GM19468 (cell line): ENCODE data around the gene USP17L19.
"Not testable (repeated sequence)": the region's sequence is repeated elsewhere in the genome, so short reads cannot be mapped to it uniquely, and the experiment has no call there.

Source experiments
- ATAC-seq: cut with Tn5 transposase; IDR thresholded peaks from one replicate; pipeline ENCODE4 v1.9.1; 2021; ENCODE audit warnings: mild to moderate bottlenecking, moderate library complexity, moderate number of reproducible peaks; ENCODE audit not compliant: unreplicated experiment; ENCODE audit errors: extremely low read depth

The USP17L19 gene

DNA sequence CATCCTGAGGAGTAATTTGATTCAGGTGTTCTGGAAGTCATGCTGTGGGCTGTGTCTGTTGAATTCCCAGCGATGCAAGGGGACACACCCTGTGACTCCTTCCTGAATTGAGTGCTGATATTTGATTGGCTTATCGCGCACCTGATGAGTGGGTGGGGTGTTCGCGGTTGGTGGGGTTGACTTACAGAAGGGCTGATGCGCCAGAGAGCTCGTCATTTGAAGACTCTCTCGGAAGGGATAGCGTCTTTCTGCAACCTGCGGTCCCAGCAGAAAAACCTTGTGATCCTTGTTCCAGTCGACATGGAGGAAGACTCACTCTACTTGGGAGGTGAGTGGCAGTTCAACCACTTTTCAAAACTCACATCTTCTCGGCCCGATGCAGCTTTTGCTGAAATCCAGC, at the start of gene USP17L19:
USP17L19 (plus strand) TSS at position 301 of the 400 bp plus-strand sequence; CDS start at position 301, 0 bp downstream.
- ATAC-seq = not testable (repeated sequence)

- ATAC-seq = not testable (repeated sequence)
These were observed 42.8 kb upstream of the USP17L19 start, which contains the start of gene USP17L10 for GRCh38 chr4:9210357-9210756. Gene USP17L10 (plus strand): TSS chr4:9210657. CDS start chr4:9210657, 0 bp downstream.

- not testable (repeated sequence) for ATAC-seq
These were observed 38.5 kb upstream of the USP17L19 start for GRCh38 chr4:9214701-9215100.

- not testable (repeated sequence) for ATAC-seq
These were observed 38.1 kb upstream of the USP17L19 start, which contains the start of gene USP17L11 for GRCh38 chr4:9215105-9215504. Gene USP17L11 (plus strand): TSS chr4:9215405. CDS start chr4:9215405, 0 bp downstream.

DNA sequence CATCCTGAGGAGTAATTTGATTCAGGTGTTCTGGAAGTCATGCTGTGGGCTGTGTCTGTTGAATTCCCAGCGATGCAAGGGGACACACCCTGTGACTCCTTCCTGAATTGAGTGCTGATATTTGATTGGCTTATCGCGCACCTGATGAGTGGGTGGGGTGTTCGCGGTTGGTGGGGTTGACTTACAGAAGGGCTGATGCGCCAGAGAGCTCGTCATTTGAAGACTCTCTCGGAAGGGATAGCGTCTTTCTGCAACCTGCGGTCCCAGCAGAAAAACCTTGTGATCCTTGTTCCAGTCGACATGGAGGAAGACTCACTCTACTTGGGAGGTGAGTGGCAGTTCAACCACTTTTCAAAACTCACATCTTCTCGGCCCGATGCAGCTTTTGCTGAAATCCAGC, 33.3 kb upstream of the USP17L19 start, which contains the start of gene USP17L12:
USP17L12 (plus strand) TSS at position 301 of the 400 bp plus-strand sequence; CDS start at position 301, 0 bp downstream.
- not testable (repeated sequence) for ATAC-seq

DNA sequence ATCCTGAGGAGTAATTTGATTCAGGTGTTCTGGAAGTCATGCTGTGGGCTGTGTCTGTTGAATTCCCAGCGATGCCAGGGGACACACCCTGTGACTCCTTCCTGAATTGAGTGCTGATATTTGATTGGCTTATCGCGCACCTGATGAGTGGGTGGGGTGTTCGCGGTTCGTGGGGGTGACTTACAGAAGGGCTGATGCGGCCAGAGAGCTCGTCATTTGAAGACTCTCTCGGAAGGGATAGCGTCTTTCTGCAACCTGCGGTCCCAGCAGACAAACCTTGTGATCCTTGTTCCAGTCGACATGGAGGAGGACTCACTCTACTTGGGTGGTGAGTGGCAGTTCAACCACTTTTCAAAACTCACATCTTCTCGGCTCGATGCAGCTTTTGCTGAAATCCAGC, 28.6 kb upstream of the USP17L19 start, which contains the start of gene USP17L13:
USP17L13 (plus strand) TSS at position 301 of the 400 bp plus-strand sequence; CDS start at position 301, 0 bp downstream.
- not testable (repeated sequence) for ATAC-seq

- not testable (repeated sequence) for ATAC-seq
These were observed 22.9 kb upstream of the USP17L19 start for GRCh38 chr4:9230249-9230648.

DNA sequence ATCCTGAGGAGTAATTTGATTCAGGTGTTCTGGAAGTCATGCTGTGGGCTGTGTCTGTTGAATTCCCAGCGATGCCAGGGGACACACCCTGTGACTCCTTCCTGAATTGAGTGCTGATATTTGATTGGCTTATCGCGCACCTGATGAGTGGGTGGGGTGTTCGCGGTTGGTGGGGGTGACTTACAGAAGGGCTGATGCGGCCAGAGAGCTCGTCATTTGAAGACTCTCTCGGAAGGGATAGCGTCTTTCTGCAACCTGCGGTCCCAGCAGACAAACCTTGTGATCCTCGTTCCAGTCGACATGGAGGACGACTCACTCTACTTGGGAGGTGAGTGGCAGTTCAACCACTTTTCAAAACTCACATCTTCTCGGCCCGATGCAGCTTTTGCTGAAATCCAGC, 19.1 kb upstream of the USP17L19 start, which contains the start of gene USP17L15:
USP17L15 (plus strand) TSS at position 301 of the 400 bp plus-strand sequence; CDS start at position 301, 0 bp downstream.
- not testable (repeated sequence) for ATAC-seq

- ATAC-seq = not testable (repeated sequence)
These were observed 14.7 kb upstream of the USP17L19 start for GRCh38 chr4:9238461-9238860.

DNA sequence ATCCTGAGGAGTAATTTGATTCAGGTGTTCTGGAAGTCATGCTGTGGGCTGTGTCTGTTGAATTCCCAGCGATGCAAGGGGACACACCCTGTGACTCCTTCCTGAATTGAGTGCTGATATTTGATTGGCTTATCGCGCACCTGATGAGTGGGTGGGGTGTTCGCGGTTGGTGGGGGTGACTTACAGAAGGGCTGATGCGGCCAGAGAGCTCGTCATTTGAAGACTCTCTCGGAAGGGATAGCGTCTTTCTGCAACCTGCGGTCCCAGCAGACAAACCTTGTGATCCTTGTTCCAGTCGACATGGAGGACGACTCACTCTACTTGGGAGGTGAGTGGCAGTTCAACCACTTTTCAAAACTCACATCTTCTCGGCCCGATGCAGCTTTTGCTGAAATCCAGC, 9.6 kb upstream of the USP17L19 start, which contains the start of gene USP17L17:
USP17L17 (plus strand) TSS at position 301 of the 400 bp plus-strand sequence; CDS start at position 301, 0 bp downstream.
- not testable (repeated sequence) for ATAC-seq

GRCh38 chr4:9247953-9248680, 5.1 kb upstream of the USP17L19 start, which contains the start of gene USP17L18:
Gene USP17L18 (plus strand): TSS chr4:9248630. CDS start chr4:9248630, 0 bp downstream.
- ATAC-seq = not testable (repeated sequence)

DNA sequence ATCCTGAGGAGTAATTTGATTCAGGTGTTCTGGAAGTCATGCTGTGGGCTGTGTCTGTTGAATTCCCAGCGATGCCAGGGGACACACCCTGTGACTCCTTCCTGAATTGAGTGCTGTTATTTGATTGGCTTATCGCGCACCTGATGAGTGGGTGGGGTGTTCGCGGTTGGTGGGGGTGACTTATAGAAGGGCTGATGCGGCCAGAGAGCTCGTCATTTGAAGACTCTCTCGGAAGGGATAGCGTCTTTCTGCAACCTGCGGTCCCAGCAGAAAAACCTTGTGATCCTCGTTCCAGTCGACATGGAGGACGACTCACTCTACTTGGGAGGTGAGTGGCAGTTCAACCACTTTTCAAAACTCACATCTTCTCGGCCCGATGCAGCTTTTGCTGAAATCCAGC, 4.6 kb downstream of the USP17L19 start, which contains the start of gene USP17L20:
USP17L20 (plus strand) TSS at position 301 of the 400 bp plus-strand sequence; CDS start at position 301, 0 bp downstream.
- not testable (repeated sequence) for ATAC-seq

GRCh38 chr4:9262572-9262971, 9.4 kb downstream of the USP17L19 start, which contains the start of gene USP17L21:
Gene USP17L21 (plus strand): TSS chr4:9262872. CDS start chr4:9262872, 0 bp downstream.
- ATAC-seq = not testable (repeated sequence)

- ATAC-seq = not testable (repeated sequence)
These were observed 14.1 kb downstream of the USP17L19 start, which contains the start of gene USP17L22 for GRCh38 chr4:9267319-9267718. Gene USP17L22 (plus strand): TSS chr4:9267619. CDS start chr4:9267619, 0 bp downstream.

DNA sequence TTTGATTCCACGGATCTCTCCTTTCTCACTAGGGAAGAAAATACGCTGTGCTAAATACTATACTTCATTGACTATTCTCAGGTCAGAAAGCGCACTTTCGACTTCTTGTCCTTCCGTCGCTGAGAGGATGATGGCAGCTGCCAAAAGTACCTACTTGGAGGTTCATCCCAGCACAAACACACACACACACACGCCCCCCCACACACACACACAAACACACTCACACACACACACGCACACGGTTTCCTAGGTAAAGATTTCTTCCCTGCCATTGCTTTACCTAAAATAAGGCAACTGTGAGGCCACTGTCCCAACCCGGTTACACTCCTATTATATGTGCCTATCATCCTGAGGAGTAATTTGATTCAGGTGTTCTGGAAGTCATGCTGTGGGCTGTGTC, 18.5 kb downstream of the USP17L19 start:
- ATAC-seq = not testable (repeated sequence)
